ENCODE data around the gene RPS6KA2. TPM values are rescaled to one million over a fixed set of nuclear protein-coding genes. Genes with fewer than 3 reads are reported as not detected.

The RPS6KA2 gene
- total and polyA plus RNA-seq, 2 experiments from 2014 or later: 12.5 to 25.3 TPM

DNA sequence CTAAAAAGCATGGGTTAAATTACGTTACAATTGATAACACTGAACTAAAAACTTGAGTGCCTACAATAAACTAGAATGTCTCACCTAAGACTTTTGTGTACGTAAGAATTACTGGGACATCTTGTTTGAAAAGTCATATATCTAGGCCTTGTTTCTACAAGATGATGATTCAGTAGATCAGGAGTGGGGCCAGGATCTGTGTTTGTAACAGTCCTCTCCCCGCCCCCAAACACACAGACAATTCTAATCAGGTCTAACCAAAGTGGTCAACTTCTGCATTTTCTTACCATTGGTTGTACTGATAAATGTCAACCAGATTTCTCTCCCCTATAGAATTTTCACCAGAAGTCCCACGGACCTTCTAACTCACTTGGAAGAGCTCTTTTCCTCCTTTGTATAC is 97.5 kb downstream of the RPS6KA2 start:
- Histone ChIP-seq H3K4me2 (no peak overlapping the region), H3K79me2 (replicated peaks; ENCODE audit: insufficient read depth) (no peaks in the 10 kb centered on the region), H3K9me2 (ENCODE audit: insufficient read depth) (no peaks in the 10 kb centered on the region), H3K4me3 (no peak overlapping the region), H3K4me1 (ENCODE audit: insufficient read depth) (no peaks in the 10 kb centered on the region), H3K36me3 (ENCODE audit: insufficient read depth) (peaks cover 11% of the 10 kb centered on the region; the same call in 1 of the 2 replicates), H3K27ac (ENCODE audit: low read depth) (no peak overlapping the region), H4K20me1 (replicated peaks; ENCODE audit: insufficient read depth) (no peaks in the 10 kb centered on the region; the same call in 1 of the 2 replicates), H3F3A (replicated peaks; ENCODE audit: low read depth) (no peaks in the 10 kb centered on the region), H3K27me3 (ENCODE audit: insufficient read depth) (no peaks in the 10 kb centered on the region), H2AFZ (no peak overlapping the region)
- TF ChIP-seq ZNF114 (CRISPR knock-in tag; IDR thresholded peaks at IDR 0.05) (no peak), EZH2phosphoT487 (IDR thresholded peaks at IDR 0.05; ENCODE audit: unreplicated experiment) (no peak), ZNF331 (CRISPR knock-in tag; IDR thresholded peaks at IDR 0.05; ENCODE audit: low read depth) (no peak), CREB1 (CRISPR knock-in tag; IDR thresholded peaks at IDR 0.05; ENCODE audit: low read depth) (no peak), POLR2AphosphoS5 (IDR thresholded peaks at IDR 0.05; ENCODE audit: low read depth) (no peak), NANOG (IDR thresholded peaks at IDR 0.05; ENCODE audit: borderline replicate concordance) (no peak), JUNB (IDR thresholded peaks at IDR 0.05; ENCODE audit: unreplicated experiment) (no peak), STAT1 (IDR thresholded peaks at IDR 0.05; ENCODE audit: unreplicated experiment) (no peak), EZH2 (IDR thresholded peaks at IDR 0.05; ENCODE audit: low read depth, unreplicated experiment) (no peak)
- TF ChIP-seq, protein P1, sequence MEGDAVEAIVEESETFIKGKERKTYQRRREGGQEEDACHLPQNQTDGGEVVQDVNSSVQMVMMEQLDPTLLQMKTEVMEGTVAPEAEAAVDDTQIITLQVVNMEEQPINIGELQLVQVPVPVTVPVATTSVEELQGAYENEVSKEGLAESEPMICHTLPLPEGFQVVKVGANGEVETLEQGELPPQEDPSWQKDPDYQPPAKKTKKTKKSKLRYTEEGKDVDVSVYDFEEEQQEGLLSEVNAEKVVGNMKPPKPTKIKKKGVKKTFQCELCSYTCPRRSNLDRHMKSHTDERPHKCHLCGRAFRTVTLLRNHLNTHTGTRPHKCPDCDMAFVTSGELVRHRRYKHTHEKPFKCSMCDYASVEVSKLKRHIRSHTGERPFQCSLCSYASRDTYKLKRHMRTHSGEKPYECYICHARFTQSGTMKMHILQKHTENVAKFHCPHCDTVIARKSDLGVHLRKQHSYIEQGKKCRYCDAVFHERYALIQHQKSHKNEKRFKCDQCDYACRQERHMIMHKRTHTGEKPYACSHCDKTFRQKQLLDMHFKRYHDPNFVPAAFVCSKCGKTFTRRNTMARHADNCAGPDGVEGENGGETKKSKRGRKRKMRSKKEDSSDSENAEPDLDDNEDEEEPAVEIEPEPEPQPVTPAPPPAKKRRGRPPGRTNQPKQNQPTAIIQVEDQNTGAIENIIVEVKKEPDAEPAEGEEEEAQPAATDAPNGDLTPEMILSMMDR (conservative IDR thresholded peaks at IDR 0.05; ENCODE audit: low read depth in 2 of 2): no peak
- TF ChIP-seq, protein P2, sequence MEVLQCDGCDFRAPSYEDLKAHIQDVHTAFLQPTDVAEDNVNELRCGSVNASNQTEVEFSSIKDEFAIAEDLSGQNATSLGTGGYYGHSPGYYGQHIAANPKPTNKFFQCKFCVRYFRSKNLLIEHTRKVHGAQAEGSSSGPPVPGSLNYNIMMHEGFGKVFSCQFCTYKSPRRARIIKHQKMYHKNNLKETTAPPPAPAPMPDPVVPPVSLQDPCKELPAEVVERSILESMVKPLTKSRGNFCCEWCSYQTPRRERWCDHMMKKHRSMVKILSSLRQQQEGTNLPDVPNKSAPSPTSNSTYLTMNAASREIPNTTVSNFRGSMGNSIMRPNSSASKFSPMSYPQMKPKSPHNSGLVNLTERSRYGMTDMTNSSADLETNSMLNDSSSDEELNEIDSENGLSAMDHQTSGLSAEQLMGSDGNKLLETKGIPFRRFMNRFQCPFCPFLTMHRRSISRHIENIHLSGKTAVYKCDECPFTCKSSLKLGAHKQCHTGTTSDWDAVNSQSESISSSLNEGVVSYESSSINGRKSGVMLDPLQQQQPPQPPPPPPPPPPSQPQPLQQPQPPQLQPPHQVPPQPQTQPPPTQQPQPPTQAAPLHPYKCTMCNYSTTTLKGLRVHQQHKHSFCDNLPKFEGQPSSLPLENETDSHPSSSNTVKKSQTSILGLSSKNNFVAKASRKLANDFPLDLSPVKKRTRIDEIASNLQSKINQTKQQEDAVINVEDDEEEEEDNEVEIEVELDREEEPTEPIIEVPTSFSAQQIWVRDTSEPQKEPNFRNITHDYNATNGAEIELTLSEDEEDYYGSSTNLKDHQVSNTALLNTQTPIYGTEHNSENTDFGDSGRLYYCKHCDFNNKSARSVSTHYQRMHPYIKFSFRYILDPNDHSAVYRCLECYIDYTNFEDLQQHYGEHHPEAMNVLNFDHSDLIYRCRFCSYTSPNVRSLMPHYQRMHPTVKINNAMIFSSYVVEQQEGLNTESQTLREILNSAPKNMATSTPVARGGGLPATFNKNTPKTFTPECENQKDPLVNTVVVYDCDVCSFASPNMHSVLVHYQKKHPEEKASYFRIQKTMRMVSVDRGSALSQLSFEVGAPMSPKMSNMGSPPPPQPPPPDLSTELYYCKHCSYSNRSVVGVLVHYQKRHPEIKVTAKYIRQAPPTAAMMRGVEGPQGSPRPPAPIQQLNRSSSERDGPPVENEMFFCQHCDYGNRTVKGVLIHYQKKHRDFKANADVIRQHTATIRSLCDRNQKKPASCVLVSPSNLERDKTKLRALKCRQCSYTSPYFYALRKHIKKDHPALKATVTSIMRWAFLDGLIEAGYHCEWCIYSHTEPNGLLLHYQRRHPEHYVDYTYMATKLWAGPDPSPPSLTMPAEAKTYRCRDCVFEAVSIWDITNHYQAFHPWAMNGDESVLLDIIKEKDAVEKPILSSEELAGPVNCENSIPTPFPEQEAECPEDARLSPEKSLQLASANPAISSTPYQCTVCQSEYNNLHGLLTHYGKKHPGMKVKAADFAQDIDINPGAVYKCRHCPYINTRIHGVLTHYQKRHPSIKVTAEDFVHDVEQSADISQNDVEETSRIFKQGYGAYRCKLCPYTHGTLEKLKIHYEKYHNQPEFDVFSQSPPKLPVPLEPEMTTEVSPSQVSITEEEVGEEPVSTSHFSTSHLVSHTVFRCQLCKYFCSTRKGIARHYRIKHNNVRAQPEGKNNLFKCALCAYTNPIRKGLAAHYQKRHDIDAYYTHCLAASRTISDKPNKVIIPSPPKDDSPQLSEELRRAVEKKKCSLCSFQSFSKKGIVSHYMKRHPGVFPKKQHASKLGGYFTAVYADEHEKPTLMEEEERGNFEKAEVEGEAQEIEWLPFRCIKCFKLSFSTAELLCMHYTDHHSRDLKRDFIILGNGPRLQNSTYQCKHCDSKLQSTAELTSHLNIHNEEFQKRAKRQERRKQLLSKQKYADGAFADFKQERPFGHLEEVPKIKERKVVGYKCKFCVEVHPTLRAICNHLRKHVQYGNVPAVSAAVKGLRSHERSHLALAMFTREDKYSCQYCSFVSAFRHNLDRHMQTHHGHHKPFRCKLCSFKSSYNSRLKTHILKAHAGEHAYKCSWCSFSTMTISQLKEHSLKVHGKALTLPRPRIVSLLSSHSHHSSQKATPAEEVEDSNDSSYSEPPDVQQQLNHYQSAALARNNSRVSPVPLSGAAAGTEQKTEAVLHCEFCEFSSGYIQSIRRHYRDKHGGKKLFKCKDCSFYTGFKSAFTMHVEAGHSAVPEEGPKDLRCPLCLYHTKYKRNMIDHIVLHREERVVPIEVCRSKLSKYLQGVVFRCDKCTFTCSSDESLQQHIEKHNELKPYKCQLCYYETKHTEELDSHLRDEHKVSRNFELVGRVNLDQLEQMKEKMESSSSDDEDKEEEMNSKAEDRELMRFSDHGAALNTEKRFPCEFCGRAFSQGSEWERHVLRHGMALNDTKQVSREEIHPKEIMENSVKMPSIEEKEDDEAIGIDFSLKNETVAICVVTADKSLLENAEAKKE (CRISPR knock-in tag; IDR thresholded peaks at IDR 0.05): no peak
- TF ChIP-seq, protein P3, sequence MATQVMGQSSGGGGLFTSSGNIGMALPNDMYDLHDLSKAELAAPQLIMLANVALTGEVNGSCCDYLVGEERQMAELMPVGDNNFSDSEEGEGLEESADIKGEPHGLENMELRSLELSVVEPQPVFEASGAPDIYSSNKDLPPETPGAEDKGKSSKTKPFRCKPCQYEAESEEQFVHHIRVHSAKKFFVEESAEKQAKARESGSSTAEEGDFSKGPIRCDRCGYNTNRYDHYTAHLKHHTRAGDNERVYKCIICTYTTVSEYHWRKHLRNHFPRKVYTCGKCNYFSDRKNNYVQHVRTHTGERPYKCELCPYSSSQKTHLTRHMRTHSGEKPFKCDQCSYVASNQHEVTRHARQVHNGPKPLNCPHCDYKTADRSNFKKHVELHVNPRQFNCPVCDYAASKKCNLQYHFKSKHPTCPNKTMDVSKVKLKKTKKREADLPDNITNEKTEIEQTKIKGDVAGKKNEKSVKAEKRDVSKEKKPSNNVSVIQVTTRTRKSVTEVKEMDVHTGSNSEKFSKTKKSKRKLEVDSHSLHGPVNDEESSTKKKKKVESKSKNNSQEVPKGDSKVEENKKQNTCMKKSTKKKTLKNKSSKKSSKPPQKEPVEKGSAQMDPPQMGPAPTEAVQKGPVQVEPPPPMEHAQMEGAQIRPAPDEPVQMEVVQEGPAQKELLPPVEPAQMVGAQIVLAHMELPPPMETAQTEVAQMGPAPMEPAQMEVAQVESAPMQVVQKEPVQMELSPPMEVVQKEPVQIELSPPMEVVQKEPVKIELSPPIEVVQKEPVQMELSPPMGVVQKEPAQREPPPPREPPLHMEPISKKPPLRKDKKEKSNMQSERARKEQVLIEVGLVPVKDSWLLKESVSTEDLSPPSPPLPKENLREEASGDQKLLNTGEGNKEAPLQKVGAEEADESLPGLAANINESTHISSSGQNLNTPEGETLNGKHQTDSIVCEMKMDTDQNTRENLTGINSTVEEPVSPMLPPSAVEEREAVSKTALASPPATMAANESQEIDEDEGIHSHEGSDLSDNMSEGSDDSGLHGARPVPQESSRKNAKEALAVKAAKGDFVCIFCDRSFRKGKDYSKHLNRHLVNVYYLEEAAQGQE (IDR thresholded peaks at IDR 0.05; ENCODE audit: unreplicated experiment): no peak
- TF ChIP-seq, protein P4, sequence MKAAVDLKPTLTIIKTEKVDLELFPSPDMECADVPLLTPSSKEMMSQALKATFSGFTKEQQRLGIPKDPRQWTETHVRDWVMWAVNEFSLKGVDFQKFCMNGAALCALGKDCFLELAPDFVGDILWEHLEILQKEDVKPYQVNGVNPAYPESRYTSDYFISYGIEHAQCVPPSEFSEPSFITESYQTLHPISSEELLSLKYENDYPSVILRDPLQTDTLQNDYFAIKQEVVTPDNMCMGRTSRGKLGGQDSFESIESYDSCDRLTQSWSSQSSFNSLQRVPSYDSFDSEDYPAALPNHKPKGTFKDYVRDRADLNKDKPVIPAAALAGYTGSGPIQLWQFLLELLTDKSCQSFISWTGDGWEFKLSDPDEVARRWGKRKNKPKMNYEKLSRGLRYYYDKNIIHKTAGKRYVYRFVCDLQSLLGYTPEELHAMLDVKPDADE (IDR thresholded peaks at IDR 0.05): no peak
- H3K36me3 Mint-ChIP-seq (ENCODE audit: low read depth): peaks cover 45% of the 10 kb centered on the region
- H3K4me3 Mint-ChIP-seq: no peak overlapping the region
- peaks cover 3% of the 10 kb centered on the region for H3K27me3 Mint-ChIP-seq (ENCODE audit: insufficient read depth, low read depth, poor library complexity)
- ATAC-seq (no peak), DNase-seq (ENCODE audit: low spot score) (no peak)
- H3K4me1 Mint-ChIP-seq: peaks cover 9% of the 10 kb centered on the region
- no peaks in the 10 kb centered on the region for H3K9me3 Mint-ChIP-seq
- no peak overlapping the region for H3K27ac Mint-ChIP-seq
